ENCODE results near the gene PRUNE2.

Gene PRUNE2

GRCh38 chr9:76887003-76887821, 18.7 kb downstream of the PRUNE2 start:
- in situ Hi-C loops (cut with HindIII; ENCODE audit: low sequenced_read_pairs), result no loop called here
- no peak for TF ChIP-seq CTCF (IDR thresholded peaks at IDR 0.05; ENCODE audit: low read depth, low read length, missing control alignments)
- H3K4me3 ChIP-seq (ENCODE audit: low read depth, low read length), result peak overlapping the region; percentile 2
- DNase-seq (ENCODE audit: low read depth), result no peak

GRCh38 chr9:76886318-76886717, 19.6 kb downstream of the PRUNE2 start:
- H3K4me3 ChIP-seq (ENCODE audit: low read depth, low read length), result no peak overlapping the region
- DNase-seq (ENCODE audit: low read depth), result no peak
- TF ChIP-seq CTCF (IDR thresholded peaks at IDR 0.05; ENCODE audit: low read depth, low read length, missing control alignments), result no peak
- in situ Hi-C loops (cut with HindIII; ENCODE audit: low sequenced_read_pairs), result no loop called here

GRCh38 chr9:76884823-76885222, 21.1 kb downstream of the PRUNE2 start:
- in situ Hi-C loops (cut with HindIII; ENCODE audit: low sequenced_read_pairs), result no loop called here
- no peak overlapping the region for H3K4me3 ChIP-seq (ENCODE audit: low read depth, low read length)
- no peak for DNase-seq (ENCODE audit: low read depth)
- no peak for TF ChIP-seq CTCF (IDR thresholded peaks at IDR 0.05; ENCODE audit: low read depth, low read length, missing control alignments)

- in situ Hi-C loops (cut with HindIII; ENCODE audit: low sequenced_read_pairs), result no loop called here
- DNase-seq (ENCODE audit: low read depth), result no peak
- TF ChIP-seq CTCF (IDR thresholded peaks at IDR 0.05; ENCODE audit: low read depth, low read length, missing control alignments), result no peak
- no peak overlapping the region for H3K4me3 ChIP-seq (ENCODE audit: low read depth, low read length)
These were observed 22.5 kb downstream of the PRUNE2 start for GRCh38 chr9:76883341-76883855.

- no peak overlapping the region for H3K4me3 ChIP-seq (ENCODE audit: low read depth, low read length)
- no peak for TF ChIP-seq CTCF (IDR thresholded peaks at IDR 0.05; ENCODE audit: low read depth, low read length, missing control alignments)
- in situ Hi-C loops (cut with HindIII; ENCODE audit: low sequenced_read_pairs), result no loop called here
- DNase-seq (ENCODE audit: low read depth), result no peak
These were observed 23.2 kb downstream of the PRUNE2 start for GRCh38 chr9:76882686-76883085.

- in situ Hi-C loops (cut with HindIII; ENCODE audit: low sequenced_read_pairs), result no loop called here
- DNase-seq (ENCODE audit: low read depth), result no peak
- TF ChIP-seq CTCF (IDR thresholded peaks at IDR 0.05; ENCODE audit: low read depth, low read length, missing control alignments), result no peak
- no peak overlapping the region for H3K4me3 ChIP-seq (ENCODE audit: low read depth, low read length)
These were observed 25.7 kb downstream of the PRUNE2 start for GRCh38 chr9:76880210-76880609.

All from astrocyte of the cerebellum (primary cell).